Measurements from ENCODE around the gene QPCT. TPM values are rescaled to one million over a fixed set of nuclear protein-coding genes. Genes with fewer than 3 reads are reported as not detected.
A peak's percentile ranks its signal among the peaks of the same experiment; 100 is the strongest.

The QPCT gene
- total RNA-seq, 1 experiment from 2014 or later, result not detected

- no CpG with 5 or more reads among the region's 6 CpGs for WGBS (ENCODE audit: extremely low coverage, insufficient read length, low lambda C conversion rate)
- H3K9me3 ChIP-seq (ENCODE audit: control insufficient read depth, low read depth, low read length), result no peaks in the 10 kb centered on the region
- H3K4ac ChIP-seq (ENCODE audit: low read depth, low read length), result no peak overlapping the region
- no peak overlapping the region for H3K14ac ChIP-seq (ENCODE audit: insufficient read depth, low read length)
- no peak overlapping the region for H2BK15ac ChIP-seq (ENCODE audit: low read depth, low read length)
- Mint-ChIP-seq H3K4me3 (no peak overlapping the region), H3K27ac (peak overlapping the region in 1 of 3 experiments; percentile 5; a peak in 1 of 7 replicates), H3K4me1 (peaks cover 4 to 6% of the 10 kb centered on the region in 2 experiments), H3K9me3 (no peaks in the 10 kb centered on the region), H3K27me3 (ENCODE audit: low read depth) (no peaks in the 10 kb centered on the region), H3K36me3 (ENCODE audit: insufficient read depth in 1 of 3, low read depth in 3 of 3) (no peaks in the 10 kb centered on the region)
- no peak overlapping the region for H2BK12ac ChIP-seq (ENCODE audit: insufficient read length, low read depth, low read length)
- no peaks in the 10 kb centered on the region for H3K27me3 ChIP-seq (ENCODE audit: insufficient read depth, low read length)
- no peaks in the 10 kb centered on the region for H3K79me2 ChIP-seq (ENCODE audit: insufficient read depth, low read length)
- no peak overlapping the region for H3T11ph ChIP-seq (ENCODE audit: low read length)
- H3K23me2 ChIP-seq (ENCODE audit: insufficient read length, low read depth, low read length, poor library complexity, severe bottlenecking), result no peaks in the 10 kb centered on the region
- TF ChIP-seq CTCF (conservative IDR thresholded peaks at IDR 0.05), result no peak
- H4K8ac ChIP-seq (replicated peaks; ENCODE audit: insufficient read length, low read depth, low read length), result no peak overlapping the region
- no peak overlapping the region for H2AFZ ChIP-seq (ENCODE audit: low read length)
- no peak overlapping the region for H2BK5ac ChIP-seq (ENCODE audit: insufficient read length, low read length)
- no peak overlapping the region for H3K4me2 ChIP-seq (ENCODE audit: insufficient read depth, insufficient read length, low read length)
- H3K27ac ChIP-seq (ENCODE audit: insufficient read length, low read depth, low read length), result no peak overlapping the region
- no peak overlapping the region for H4K91ac ChIP-seq (ENCODE audit: insufficient read length, low read depth, low read length)
- H3K23ac ChIP-seq (ENCODE audit: insufficient read length, low read depth, low read length), result no peak overlapping the region
- no peak overlapping the region for H3K9ac ChIP-seq (ENCODE audit: extremely low read depth, insufficient read length, low read length)
- H3K18ac ChIP-seq (ENCODE audit: insufficient read length, low read depth, low read length), result no peak overlapping the region
- H4K5ac ChIP-seq (ENCODE audit: insufficient read length, low read depth, low read length), result no peak overlapping the region
- H4K20me1 ChIP-seq (ENCODE audit: control insufficient read depth, insufficient read depth, insufficient read length), result no peaks in the 10 kb centered on the region
- DNase-seq, result no peak
- no peaks in the 10 kb centered on the region for H3K79me1 ChIP-seq (ENCODE audit: insufficient read depth, low read depth, low read length, poor library complexity, severe bottlenecking)
- no peak overlapping the region for H3K56ac ChIP-seq (ENCODE audit: insufficient read length, low read depth, low read length)
- no peak overlapping the region for H2AK5ac ChIP-seq (ENCODE audit: insufficient read length, low read length)
- H3K4me1 ChIP-seq (ENCODE audit: insufficient read depth, low read length), result no peaks in the 10 kb centered on the region
- H2BK20ac ChIP-seq (ENCODE audit: low read depth, low read length, poor library complexity, severe bottlenecking), result no peak overlapping the region
- H2BK120ac ChIP-seq (ENCODE audit: low read depth, low read length, poor library complexity, severe bottlenecking), result no peak overlapping the region
Measured at GRCh38 chr2:37356299-37356698, 11.9 kb downstream of the QPCT start.

Measured in H9 (cell line).